CD8-positive, alpha-beta memory T cell (primary cell): ENCODE results near the gene CXCL11. TPM values are rescaled to one million over a fixed set of nuclear protein-coding genes. Genes with fewer than 3 reads are reported as not detected.

ENCODE experiments used
- CTCF ChIA-PET: fragments of 350-600 bp; sonication (Branson Sonifier 250); formaldehyde crosslinking; loops from one replicate; lab custom pipeline; 2021; ENCODE audit warnings: antibody characterized with exemption; lab: Charles Lee
- POLR2A ChIA-PET: fragments of 350-600 bp; sonication (Branson Sonifier 250); formaldehyde crosslinking; loops from one replicate; lab custom pipeline; 2021; ENCODE audit warnings: antibody characterized with exemption; lab: Charles Lee
- DNase-seq, 5 donors: peaks; one replicate each; pipeline versions ENCODE4 v3.0.0 to v3.0.0-alpha.2; 2020 to 2022; ENCODE audit warnings: mixed read lengths in 1 of 5
- H3K27ac ChIP-seq: one replicate; pipeline ENCODE4 v1.7.0; 2013; ENCODE audit warnings: low read depth, mild to moderate bottlenecking, low read length, moderate library complexity
- H3K27me3 ChIP-seq: 2 replicates; pipeline ENCODE4 v1.7.0; 2013; ENCODE audit warnings: low read length, mild to moderate bottlenecking; ENCODE audit not compliant: insufficient read depth, poor library complexity, severe bottlenecking
- H3K36me3 ChIP-seq: 2 replicates; pipeline ENCODE4 v1.7.0; 2013; ENCODE audit warnings: mild to moderate bottlenecking, low read length, moderate library complexity; ENCODE audit not compliant: insufficient read depth
- H3K4me1 ChIP-seq: 2 replicates; pipeline ENCODE4 v1.7.0; 2013; ENCODE audit warnings: mild to moderate bottlenecking, low read length, moderate library complexity; ENCODE audit not compliant: insufficient read depth
- H3K4me3 ChIP-seq: 2 replicates; pipeline ENCODE4 v1.7.0; 2013; ENCODE audit warnings: mild to moderate bottlenecking, low read length
- H3K9me3 ChIP-seq: 2 replicates; pipeline ENCODE4 v1.7.0; 2013; ENCODE audit warnings: mild to moderate bottlenecking, low read length
- H3K27ac Mint-ChIP-seq, 8 donors: one replicate each; pipeline ENCODE4 v1.8.0; 2020 to 2021; ENCODE audit warnings: mixed read lengths in 8 of 8, mild to moderate bottlenecking in 6 of 8, inconsistent platforms in 3 of 8, moderate library complexity in 3 of 8
- H3K27me3 Mint-ChIP-seq, 2 donors: one replicate each; pipeline ENCODE4 v1.8.0; 2020 to 2021; ENCODE audit warnings: mixed read lengths in 2 of 2, mild to moderate bottlenecking in 1 of 2, moderate library complexity in 1 of 2
- H3K36me3 Mint-ChIP-seq, 3 donors: one replicate each; pipeline ENCODE4 v1.8.0; 2020 to 2021; ENCODE audit warnings: mixed read lengths in 3 of 3, inconsistent platforms in 1 of 3, mild to moderate bottlenecking in 1 of 3
- H3K4me1 Mint-ChIP-seq, 3 donors: one replicate each; pipeline ENCODE4 v1.8.0; 2020 to 2021; ENCODE audit warnings: mixed read lengths in 3 of 3, inconsistent platforms in 1 of 3, mild to moderate bottlenecking in 1 of 3
- H3K4me3 Mint-ChIP-seq, 7 donors: one replicate each; pipeline ENCODE4 v1.8.0; 2020 to 2021; ENCODE audit warnings: mixed read lengths in 7 of 7, mild to moderate bottlenecking in 6 of 7, moderate library complexity in 4 of 7, inconsistent platforms in 2 of 7
- H3K9me3 Mint-ChIP-seq, 5 donors: one replicate each; pipeline ENCODE4 v1.8.0; 2020 to 2022; ENCODE audit warnings: mixed read lengths in 5 of 5, mild to moderate bottlenecking in 3 of 5, moderate library complexity in 2 of 5, inconsistent platforms in 1 of 5
- polyA plus RNA-seq: library from polyadenylated mRNA; unstranded; fragments of 300-500 nt; fragmentation: Illumina TruSeq; gene quantifications from one replicate; pipeline ENCODE4 v1.2.3, GENCODE V29; 2021
- total RNA-seq, 2 experiments: library from RNA; stranded (reverse); gene quantifications; one replicate each; pipeline ENCODE4 v1.2.3, GENCODE V29; 2021

The CXCL11 gene
- total and polyA plus RNA-seq, 3 experiments from 2014 or later, result 0.18 TPM; not detected in 2

DNA sequence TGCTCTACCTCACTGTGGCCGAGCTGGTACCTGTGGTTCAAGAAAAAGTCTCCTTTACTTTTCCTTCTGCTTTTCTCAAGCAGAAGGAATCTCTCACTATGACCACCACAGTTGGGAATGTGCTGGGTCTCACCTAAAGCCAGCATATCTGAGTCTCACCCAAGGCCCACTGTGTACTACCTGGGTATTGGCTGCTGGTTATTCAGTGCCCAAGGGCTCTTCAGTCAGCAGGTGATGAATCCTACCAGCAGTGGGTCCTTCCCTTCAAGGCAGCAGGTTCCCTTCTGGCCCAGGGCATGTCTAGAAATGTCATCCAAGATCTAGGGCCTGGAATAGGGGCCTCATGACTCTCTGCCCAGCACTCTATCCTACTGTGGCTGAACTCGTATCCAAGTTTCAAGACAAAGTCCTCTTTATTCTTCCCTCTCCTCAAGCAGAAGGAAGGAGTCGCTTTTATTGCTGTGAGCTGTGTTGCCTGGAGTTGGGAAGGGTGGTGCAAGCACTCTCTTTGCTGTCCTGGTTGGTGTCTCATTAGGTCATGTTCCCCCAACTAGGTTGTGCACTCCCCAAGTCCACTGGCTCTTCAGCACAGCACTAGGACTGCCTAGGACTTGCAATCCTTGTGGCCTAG lies 18.7 kb downstream of the CXCL11 start:
- no peak overlapping the region for H3K4me3 Mint-ChIP-seq
- no peaks in the 10 kb centered on the region for H3K27me3 Mint-ChIP-seq
- no peak for DNase-seq
- Histone ChIP-seq H3K27ac (no peak overlapping the region), H3K9me3 (no peaks in the 10 kb centered on the region), H3K36me3 (no peaks in the 10 kb centered on the region), H3K4me3 (no peak overlapping the region), H3K4me1 (no peaks in the 10 kb centered on the region), H3K27me3 (no peaks in the 10 kb centered on the region)
- H3K36me3 Mint-ChIP-seq, result no peaks in the 10 kb centered on the region
- no peak overlapping the region for H3K27ac Mint-ChIP-seq
- peaks cover 0 to 6% (median 0%) of the 10 kb centered on the region in 3 donors for H3K4me1 Mint-ChIP-seq
- POLR2A ChIA-PET, result no interaction called here
- no peaks in the 10 kb centered on the region for H3K9me3 Mint-ChIP-seq
- CTCF ChIA-PET, result no interaction called here

DNA sequence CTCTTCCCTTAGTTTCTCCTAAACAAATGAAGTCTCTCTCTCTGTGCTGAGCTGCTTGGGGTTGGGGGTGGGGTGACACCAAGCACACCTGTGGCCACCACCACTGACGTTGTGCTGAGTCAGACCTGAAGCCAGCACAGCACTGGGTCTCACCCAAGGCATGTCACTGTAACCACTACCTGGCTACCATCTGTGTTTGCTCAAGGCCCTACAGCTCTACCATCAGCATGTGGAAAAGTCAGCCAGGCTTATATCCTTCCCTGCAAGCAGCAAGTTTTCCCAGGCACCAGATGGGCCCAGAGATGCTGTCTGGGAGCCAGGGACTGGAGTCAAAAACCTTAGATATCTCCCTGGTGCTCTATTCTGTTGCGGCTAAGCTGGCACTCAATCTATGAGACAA lies 19.5 kb downstream of the CXCL11 start:
- no peak for DNase-seq
- Mint-ChIP-seq H3K27me3 (no peaks in the 10 kb centered on the region), H3K27ac (no peak overlapping the region), H3K4me3 (no peak overlapping the region), H3K9me3 (no peaks in the 10 kb centered on the region), H3K36me3 (no peaks in the 10 kb centered on the region), H3K4me1 (no peaks in the 10 kb centered on the region)
- ChIA-PET POLR2A (no interaction called here), CTCF (interaction anchor here (1.4 kb wide), 1 partner anchor 21 kb away, joined by 4 read pairs; no protein-coding TSS in a partner anchor)
- Histone ChIP-seq H3K36me3 (no peaks in the 10 kb centered on the region), H3K9me3 (no peaks in the 10 kb centered on the region), H3K4me3 (no peak overlapping the region), H3K27ac (no peak overlapping the region), H3K27me3 (no peaks in the 10 kb centered on the region), H3K4me1 (no peaks in the 10 kb centered on the region)

GRCh38 chr4:76013540-76013939 lies 22.3 kb downstream of the CXCL11 start:
- H3K9me3 ChIP-seq, result no peaks in the 10 kb centered on the region
- H3K4me1 ChIP-seq, result no peaks in the 10 kb centered on the region

GRCh38 chr4:76012388-76012801 lies 23.5 kb downstream of the CXCL11 start:
- no peak overlapping the region for H3K27ac ChIP-seq
- H3K27me3 ChIP-seq, result no peaks in the 10 kb centered on the region
- H3K36me3 Mint-ChIP-seq, result no peaks in the 10 kb centered on the region

More at GRCh38 chr4:76013540-76013939, 22.3 kb downstream of the CXCL11 start:
- DNase-seq, result no peak
- Histone ChIP-seq H3K27ac (no peak overlapping the region), H3K27me3 (no peaks in the 10 kb centered on the region), H3K36me3 (no peaks in the 10 kb centered on the region), H3K4me3 (no peak overlapping the region)
- Mint-ChIP-seq H3K27ac (no peak overlapping the region), H3K4me1 (no peaks in the 10 kb centered on the region), H3K36me3 (no peaks in the 10 kb centered on the region), H3K27me3 (no peaks in the 10 kb centered on the region), H3K9me3 (no peaks in the 10 kb centered on the region), H3K4me3 (no peak overlapping the region)
- POLR2A ChIA-PET, result no interaction called here
- CTCF ChIA-PET, result no interaction called here

GRCh38 chr4:76011700-76012387 lies 24.0 kb downstream of the CXCL11 start:
- H3K4me3 Mint-ChIP-seq, result no peak overlapping the region

More at GRCh38 chr4:76012388-76012801, 23.5 kb downstream of the CXCL11 start:
- Mint-ChIP-seq H3K4me3 (no peak overlapping the region), H3K27ac (peak overlapping the region in 1 of 8 donors; percentile 7), H3K27me3 (peaks cover 0 to 1% of the 10 kb centered on the region in 2 donors), H3K9me3 (no peaks in the 10 kb centered on the region), H3K4me1 (no peaks in the 10 kb centered on the region)
- POLR2A ChIA-PET, result no interaction called here
- H3K4me1 ChIP-seq, result no peaks in the 10 kb centered on the region
- DNase-seq, result no peak
- CTCF ChIA-PET, result no interaction called here
- no peak overlapping the region for H3K4me3 ChIP-seq
- H3K9me3 ChIP-seq, result no peaks in the 10 kb centered on the region
- no peaks in the 10 kb centered on the region for H3K36me3 ChIP-seq

GRCh38 chr4:76011018-76011670 lies 24.7 kb downstream of the CXCL11 start:
- H3K4me1 ChIP-seq, result no peaks in the 10 kb centered on the region
- Mint-ChIP-seq H3K27me3 (peaks cover 1 to 4% of the 10 kb centered on the region in 2 donors), H3K4me1 (no peaks in the 10 kb centered on the region), H3K36me3 (no peaks in the 10 kb centered on the region), H3K9me3 (no peaks in the 10 kb centered on the region), H3K4me3 (no peak overlapping the region), H3K27ac (no peak overlapping the region)
- H3K4me3 ChIP-seq, result no peak overlapping the region
- no peaks in the 10 kb centered on the region for H3K36me3 ChIP-seq
- H3K9me3 ChIP-seq, result no peaks in the 10 kb centered on the region
- ChIA-PET POLR2A (no interaction called here), CTCF (no interaction called here)
- DNase-seq, result no peak
- H3K27me3 ChIP-seq, result no peaks in the 10 kb centered on the region
- no peak overlapping the region for H3K27ac ChIP-seq

More at GRCh38 chr4:76011700-76012387, 24.0 kb downstream of the CXCL11 start:
- no peaks in the 10 kb centered on the region for H3K9me3 Mint-ChIP-seq
- Histone ChIP-seq H3K9me3 (no peaks in the 10 kb centered on the region), H3K27me3 (no peaks in the 10 kb centered on the region), H3K27ac (no peak overlapping the region), H3K4me3 (no peak overlapping the region), H3K36me3 (no peaks in the 10 kb centered on the region), H3K4me1 (no peaks in the 10 kb centered on the region)
- ChIA-PET POLR2A (no interaction called here), CTCF (no interaction called here)
- DNase-seq, result no peak
- H3K27me3 Mint-ChIP-seq, result peaks cover 1 to 4% of the 10 kb centered on the region in 2 donors
- H3K4me1 Mint-ChIP-seq, result no peaks in the 10 kb centered on the region
- H3K27ac Mint-ChIP-seq, result no peak overlapping the region
- H3K36me3 Mint-ChIP-seq, result no peaks in the 10 kb centered on the region

DNA sequence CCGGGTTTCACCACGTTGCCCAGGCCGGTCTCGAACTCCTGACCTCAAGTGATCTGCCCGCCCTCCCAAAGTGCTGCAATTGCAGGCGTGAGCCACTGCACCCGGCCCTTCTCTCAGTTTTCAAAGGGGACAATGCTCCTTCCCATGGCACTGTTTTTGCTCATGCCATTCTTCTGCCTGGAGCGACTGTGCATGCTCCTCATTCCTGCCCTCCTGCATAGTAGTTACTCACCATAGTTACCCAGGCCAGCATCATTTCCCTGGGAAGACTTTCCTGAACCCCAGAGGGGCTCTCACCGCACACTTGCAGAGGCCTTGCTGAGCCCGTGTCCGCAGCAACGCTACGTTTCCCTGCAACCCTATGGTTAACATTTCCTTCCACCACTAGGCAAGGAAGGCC lies 25.3 kb downstream of the CXCL11 start:
- no peak for DNase-seq
- no peaks in the 10 kb centered on the region for H3K36me3 Mint-ChIP-seq
- no peak overlapping the region for H3K4me3 Mint-ChIP-seq
- Histone ChIP-seq H3K36me3 (no peaks in the 10 kb centered on the region), H3K4me1 (no peaks in the 10 kb centered on the region), H3K4me3 (no peak overlapping the region), H3K27me3 (no peaks in the 10 kb centered on the region), H3K27ac (no peak overlapping the region), H3K9me3 (no peaks in the 10 kb centered on the region)
- H3K9me3 Mint-ChIP-seq, result no peaks in the 10 kb centered on the region
- H3K27ac Mint-ChIP-seq, result no peak overlapping the region
- ChIA-PET POLR2A (no interaction called here), CTCF (no interaction called here)
- no peaks in the 10 kb centered on the region for H3K4me1 Mint-ChIP-seq
- peaks cover 1 to 10% of the 10 kb centered on the region in 2 donors for H3K27me3 Mint-ChIP-seq

GRCh38 chr4:76009311-76009710 lies 26.6 kb downstream of the CXCL11 start:
- no peak overlapping the region for H3K27ac Mint-ChIP-seq
- no peak overlapping the region for H3K4me3 Mint-ChIP-seq
- H3K4me1 Mint-ChIP-seq, result no peaks in the 10 kb centered on the region
- POLR2A ChIA-PET, result no interaction called here
- Histone ChIP-seq H3K9me3 (no peaks in the 10 kb centered on the region), H3K27ac (no peak overlapping the region), H3K4me1 (no peaks in the 10 kb centered on the region), H3K36me3 (no peaks in the 10 kb centered on the region), H3K4me3 (no peak overlapping the region), H3K27me3 (no peaks in the 10 kb centered on the region)
- no peak for DNase-seq
- CTCF ChIA-PET, result no interaction called here
- H3K27me3 Mint-ChIP-seq, result peaks cover 1 to 12% of the 10 kb centered on the region in 2 donors
- H3K36me3 Mint-ChIP-seq, result no peaks in the 10 kb centered on the region
- H3K9me3 Mint-ChIP-seq, result no peaks in the 10 kb centered on the region
